Measurements from ENCODE around the gene USP22. TPM values are rescaled to one million over a fixed set of nuclear protein-coding genes. Genes with fewer than 3 reads are reported as not detected.

The USP22 gene
- total RNA-seq, 1 experiment from 2014 or later: 144 TPM

Other genes starting within 250 kb of the USP22 start
- gene DHRS7B, start 84.0 kb upstream of the USP22 start, total RNA-seq (2014; rRNA removed; shearing (Covaris generic); ENCODE audit: low replicate concordance): 12.3 and 21.2 TPM in 2 replicates
- 25.4 and 29.5 TPM in 2 replicates for gene TMEM11, start 171.2 kb upstream of the USP22 start, total RNA-seq (2014; rRNA removed; shearing (Covaris generic); ENCODE audit: low replicate concordance)
- gene NATD1, start 210.4 kb upstream of the USP22 start, total RNA-seq (2014; rRNA removed; shearing (Covaris generic); ENCODE audit: low replicate concordance): 0.10 TPM in 1 of 2 replicates, not detected in the other
- gene MAP2K3, start 241.7 kb upstream of the USP22 start, total RNA-seq (2014; rRNA removed; shearing (Covaris generic); ENCODE audit: low replicate concordance): 24.6 and 28.6 TPM in 2 replicates

Data from Caki2 (cell line).